RPMI8226 (cell line): ENCODE data around the gene MYO9A.

ENCODE experiments used
- DNase-seq: peaks from one replicate; pipeline ENCODE4 v3.0.0-alpha.2; 2015

Gene MYO9A

DNA sequence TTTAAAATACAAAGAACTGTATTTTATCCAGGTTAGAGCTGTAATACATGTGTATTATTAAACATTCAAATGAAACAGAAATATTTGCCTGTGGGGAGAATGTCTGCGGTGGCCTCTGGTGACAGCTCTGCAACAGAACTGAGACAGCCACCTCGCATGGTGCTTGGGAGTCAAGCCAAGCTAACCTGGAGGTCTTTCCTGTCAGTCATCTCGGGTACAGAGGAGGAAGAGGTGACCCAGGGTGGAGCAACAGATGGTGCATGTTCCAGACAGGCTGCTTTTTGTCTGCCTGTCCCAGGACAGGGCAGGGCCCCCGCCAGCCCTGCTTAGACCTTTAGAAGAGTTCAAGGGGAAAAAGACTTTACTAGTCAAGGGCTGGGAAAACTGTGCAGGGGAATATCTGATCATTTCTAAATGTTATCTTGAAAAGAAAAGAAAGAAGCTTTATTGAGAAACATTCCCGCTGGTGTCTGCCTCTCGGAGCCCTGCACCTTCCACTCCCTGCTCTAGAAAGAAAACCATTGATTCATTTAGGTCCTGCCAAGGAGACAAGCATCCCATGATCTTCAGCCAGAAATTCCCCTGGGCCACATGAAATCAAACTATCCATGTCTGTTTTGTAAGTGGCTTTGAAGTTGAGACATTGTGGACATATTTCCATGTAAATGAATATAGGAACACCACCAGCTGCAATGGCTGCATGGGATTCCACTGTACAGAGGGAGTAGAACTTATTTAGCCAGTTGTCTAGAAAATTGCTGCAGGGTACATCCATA lies 313.1 kb downstream of the MYO9A start:
- peak; percentile 87 for DNase-seq

DNA sequence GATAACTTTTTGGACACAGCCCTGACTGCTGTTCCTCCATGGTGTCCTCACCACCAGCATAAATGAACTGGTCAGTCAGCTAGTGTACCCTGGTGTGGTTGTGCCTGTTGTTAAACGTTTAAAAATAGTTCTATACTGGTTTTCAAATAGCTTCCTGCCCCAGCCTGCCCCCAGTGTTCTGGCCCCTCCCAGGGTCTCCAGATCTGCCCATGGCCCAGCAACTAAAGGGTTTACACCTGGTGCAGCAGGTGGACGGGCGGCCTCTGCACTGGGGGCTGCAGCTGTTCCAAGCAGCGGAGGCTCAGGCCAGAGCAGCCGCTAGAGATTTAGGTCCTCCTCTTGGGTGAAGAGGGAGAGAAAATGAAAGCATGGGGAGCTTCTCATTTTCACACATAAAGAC lies 313.7 kb downstream of the MYO9A start:
- peak; percentile 75 for DNase-seq

DNA sequence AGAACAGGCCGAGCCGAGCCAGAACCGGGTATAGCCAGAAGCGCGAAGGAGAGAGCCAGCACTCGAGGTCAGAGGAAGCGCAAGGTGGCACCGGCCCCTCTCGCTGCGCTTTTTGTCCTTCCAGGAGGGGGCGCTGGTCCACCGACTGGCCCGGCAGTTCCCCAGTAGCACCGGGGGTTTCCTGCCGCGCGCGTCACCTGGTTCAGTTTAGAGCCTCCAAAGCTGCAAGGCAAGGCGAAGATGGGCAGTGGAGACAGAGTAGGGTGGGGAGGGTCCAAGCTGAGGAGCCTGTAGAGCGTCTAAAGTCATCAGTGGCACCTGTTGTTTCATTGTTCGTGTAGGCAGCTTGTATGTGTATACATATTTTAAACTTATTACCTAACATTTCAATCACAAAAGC lies 315.2 kb downstream of the MYO9A start:
- peak; percentile 81 for DNase-seq

DNA sequence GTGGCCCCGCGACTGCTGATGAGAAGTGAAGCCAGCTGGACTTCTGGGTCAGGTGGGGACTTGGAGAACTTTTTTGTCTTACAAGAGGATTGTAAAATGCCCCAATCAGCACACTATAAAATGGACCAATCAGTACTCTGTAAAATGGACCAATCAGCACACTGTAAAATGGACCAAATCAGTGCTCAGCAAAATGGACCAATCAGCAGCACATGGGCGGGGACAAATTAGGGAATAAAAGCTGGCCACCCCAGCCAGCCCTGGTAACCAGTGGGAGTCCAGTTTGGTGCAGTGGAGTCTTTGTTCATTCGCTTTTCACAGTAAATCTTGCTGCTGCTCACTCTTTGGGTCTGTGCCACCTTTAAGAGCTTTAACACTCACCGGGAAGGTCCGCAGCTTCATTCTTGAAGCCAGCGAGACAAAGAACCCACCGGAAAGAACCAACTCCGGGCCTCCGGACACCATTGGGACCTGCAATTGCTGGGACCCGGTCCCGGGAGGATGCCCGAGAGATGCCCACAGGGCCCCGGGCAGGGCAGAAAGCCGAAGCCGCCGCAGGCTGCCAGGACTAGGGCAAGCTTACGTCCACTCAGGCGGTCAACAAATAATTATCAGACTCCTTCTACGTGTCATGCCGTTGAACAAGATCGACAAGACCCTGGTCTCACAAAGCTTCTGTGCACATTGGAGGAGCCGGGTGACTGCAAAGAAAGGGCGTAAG lies 315.9 kb downstream of the MYO9A start:
- DNase-seq, result no peak

DNA sequence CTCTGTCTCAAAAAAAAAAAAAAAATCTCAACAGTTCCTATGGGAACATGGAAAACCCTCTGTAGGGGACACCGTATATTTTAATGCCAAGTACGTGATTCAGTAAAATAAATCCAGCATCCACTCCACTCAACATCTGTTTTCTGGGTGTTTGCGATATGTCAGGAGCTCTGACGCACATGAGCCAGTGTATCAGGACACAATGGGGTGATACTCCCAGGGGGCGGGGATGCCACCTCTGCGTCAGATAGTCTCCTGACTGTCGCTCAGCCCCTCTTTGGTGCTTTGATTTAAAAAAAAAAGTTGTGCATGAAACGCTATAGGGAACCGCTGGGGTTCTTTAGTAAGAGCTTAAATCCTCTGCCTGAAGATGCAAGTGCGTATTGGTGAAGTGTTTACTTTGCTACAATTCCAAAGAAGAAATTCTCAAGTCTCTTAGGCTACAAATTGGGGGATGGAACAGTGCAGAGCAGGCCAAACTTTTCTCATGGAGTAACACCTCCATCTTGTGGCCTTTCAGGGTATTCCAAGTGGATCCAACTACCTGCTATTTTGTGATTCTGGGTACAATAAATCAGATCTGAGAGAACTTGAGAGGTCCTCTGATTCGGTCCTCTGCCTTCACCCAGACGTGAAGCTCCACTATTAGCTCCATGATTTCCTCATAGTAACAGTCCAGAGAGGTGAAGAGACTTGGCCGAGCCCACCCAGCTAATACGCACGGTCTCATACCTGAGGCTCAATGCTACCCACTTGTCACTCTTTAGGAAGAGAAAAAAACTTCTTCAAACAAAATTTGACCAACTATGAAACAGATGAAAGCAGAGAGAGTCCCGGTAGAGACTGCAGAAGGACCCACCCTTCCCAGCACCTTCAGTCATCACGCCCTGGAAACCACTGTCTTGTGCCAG lies 316.9 kb downstream of the MYO9A start:
- DNase-seq, result peak; percentile 71

DNA sequence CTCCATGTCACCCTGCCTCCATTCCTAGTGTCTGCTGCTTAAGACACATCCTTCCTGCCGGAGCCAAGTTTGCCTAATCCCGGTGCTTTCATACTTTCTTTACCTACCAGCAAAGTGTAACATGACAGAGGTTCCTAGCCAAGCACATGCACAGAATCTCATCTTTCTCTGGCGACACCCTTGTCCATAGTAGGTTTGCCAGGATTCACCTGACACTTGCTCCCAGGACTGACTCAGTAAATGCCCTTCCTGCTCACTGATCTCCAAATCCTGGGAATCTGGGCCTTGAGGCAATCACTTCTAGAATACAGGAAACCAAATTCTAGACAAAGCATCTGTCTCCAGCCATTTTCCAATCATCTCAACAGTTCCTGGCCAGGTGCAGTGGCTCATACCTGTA lies 317.8 kb downstream of the MYO9A start:
- no peak for DNase-seq

DNA sequence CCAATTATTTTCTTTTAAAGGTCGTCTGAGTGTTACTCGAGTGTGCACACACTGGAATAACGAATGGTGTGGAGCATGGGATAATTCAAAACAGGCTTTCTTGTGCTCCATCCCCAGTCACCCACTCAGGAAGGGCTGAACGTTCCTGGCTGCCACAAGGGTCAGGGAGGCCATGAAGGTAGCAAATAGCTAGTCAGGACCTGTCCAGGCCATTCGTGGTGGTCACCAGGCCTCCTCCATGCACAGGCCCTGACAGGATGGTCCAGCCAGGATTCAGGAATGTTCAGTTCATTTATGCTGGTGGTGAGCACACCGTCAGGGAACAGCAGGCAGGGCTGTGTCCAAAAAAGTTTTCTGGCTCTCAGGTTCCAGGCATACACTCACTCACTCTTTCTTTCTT lies 319.3 kb downstream of the MYO9A start:
- DNase-seq, result no peak

DNA sequence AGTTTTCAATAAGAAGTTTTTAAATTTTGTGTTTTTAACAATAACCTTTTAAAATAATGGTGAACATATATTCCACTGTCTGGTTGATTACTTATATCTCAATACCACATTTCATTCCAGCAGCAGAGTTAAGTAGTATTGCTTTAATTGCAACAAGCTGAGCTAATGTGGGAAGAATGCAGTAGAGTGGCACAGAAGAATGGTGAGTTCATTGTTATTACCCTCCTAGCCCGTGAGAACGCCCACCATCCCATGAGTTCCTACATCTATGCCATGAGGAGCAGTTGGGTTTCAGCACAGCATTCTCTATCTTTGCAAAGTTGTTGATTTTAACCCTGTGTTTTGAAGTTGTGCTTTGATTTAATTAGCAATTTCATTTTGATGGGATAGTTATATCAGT lies 325.4 kb downstream of the MYO9A start:
- DNase-seq, result no peak

DNA sequence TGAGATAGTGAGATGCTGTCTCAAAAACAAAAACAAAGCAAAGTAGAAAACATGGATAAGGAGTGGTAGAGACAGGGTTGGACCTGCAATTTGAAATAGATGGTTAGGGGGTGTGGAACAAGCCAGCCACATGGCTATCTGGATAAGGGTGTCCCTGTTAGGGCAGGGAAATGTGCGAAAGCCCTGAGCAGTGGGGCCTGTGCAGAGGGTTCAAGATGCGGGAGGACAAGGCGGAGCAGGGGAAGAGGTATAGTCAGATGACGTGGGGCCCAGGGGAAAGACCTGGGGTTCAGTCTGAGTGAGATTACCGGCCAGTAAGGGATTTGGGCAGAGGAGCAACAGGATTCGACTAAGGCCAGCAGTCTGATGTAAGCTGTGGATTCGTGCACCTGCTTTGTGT lies 326.0 kb downstream of the MYO9A start:
- no peak for DNase-seq

DNA sequence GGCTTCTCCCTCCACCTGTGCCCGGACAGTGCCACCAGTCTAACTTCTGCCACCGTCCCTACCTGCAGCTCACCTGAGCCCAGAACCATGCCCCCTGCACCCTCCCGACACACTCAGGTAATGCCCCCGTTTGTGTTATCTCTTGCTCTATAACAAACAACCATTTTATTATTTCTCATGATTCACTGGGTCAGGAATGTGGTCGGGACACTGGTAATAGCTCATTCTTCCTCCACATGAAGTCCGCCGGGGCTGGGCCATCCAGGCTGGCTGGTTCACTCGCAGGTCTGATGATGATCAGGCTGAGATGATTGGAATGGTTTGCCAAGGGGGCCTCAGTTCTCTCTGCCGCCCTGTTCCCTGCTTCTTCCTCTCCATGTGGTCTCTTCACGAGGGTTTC lies 327.9 kb downstream of the MYO9A start:
- DNase-seq, result no peak

DNA sequence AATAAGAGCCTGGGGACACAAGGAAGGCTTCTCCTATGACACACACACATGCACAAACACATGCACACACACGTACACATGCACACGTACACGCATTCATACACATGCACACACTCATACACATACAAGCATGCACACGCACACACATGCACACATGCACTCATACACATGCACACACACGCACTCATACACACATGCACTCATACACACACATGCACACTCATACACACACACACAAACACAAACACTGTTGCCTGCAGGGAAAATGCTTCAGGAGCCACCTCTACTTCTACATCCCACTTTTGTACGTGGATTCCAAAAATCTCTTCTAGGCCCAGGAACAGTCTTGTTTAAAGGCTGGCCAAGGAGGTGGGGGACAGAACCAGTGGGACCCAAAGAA lies 328.3 kb downstream of the MYO9A start:
- no peak for DNase-seq

DNA sequence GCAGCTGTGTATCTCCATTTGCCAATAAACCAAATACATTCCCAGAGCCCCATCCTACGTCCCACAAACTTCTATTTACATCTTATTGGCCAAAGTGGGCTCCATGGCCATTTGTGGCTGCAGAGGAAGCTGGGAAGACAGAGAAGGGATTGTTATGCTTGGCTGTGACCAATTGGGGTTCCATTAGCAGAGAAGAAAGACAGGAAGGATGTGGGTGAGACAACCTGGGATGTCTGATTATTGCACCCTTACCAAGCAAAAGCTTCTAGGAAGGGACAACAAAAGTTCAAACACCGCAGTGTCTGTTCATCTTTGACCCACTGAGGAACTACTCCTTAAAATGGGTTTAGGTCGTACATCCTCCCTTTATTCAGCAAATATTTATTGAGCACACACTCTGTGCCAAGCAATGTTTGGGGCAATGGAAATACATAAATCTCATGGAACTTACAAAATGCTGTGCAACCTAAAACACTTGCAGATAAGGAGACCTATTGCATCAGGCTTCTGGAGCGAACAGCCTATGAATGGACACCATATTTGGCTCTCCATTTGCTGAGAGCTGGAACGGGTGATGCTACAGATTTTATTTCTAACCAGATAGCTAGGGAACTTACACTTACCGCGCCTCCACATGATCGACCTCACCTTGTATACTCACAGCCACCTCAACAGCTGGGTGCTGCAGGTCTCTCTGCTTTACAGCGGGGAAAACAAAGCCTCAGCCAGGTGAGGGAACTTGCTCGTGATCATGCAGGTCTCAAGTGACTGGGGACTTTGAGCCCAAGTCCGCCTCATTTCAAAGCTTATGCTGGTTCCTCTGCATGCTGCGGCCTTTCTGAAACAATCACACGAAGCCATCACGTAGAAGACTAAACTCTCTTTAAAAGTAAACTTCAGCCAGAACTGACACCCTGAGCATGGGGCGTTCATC lies 329.0 kb downstream of the MYO9A start:
- DNase-seq, result no peak

DNA sequence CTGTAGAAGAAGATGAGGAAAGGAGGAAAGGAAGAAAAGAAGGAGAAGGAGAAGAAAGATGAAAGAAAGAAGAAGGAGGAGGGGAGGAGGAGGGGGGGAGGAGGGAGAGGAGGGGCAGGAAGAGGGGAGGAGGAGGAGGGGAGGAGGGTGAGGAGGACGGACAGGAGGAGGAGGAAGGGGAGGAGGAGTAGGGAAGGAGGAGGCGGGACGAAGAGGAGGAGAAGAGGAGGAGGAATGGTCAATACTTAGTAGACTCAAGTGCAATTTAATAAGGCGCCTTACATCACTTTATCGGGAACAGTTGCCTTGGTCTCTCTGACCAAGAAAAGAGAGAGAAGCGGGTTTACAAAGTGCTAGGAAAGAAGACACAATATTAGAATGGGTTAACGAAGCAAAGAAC lies 331.3 kb downstream of the MYO9A start:
- no peak for DNase-seq

DNA sequence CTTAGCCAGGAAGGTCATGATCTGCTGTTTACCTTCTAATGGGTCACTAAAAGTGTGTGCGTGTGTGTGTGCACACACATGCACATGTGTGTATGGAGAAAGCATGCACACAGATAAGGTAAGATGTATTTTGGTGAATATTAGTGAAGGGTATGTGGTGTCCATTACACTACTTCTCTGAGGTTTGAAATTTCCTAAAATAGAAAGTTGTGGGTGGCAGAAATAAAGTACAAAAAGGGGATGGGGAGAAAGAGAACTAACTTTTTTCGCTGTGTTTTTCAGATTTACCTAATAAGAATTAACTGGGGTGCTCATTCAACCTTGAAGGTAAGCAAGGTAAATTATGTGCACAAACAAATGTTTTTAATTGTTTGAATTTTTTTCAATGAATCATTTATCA lies 332.0 kb downstream of the MYO9A start:
- no peak for DNase-seq

DNA sequence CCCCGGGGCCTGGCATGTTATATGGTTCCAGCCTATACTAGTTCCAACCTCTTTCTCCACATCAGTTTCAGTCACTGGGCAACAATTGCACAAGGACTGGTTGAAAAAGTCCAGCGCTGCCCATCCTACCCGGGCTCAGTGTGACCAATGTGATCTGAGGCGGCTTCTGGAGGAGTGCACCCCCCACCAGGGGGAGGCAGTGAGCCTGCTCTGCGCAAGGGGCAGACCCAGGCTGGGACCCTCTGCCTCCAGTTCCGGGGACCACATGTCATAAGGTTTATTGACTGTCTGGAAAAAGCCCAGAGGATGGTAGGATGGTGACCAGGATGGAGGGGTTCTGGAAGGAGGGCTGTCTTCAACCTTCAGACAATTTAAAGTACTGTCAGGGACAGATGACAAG lies 333.2 kb downstream of the MYO9A start:
- DNase-seq, result no peak

DNA sequence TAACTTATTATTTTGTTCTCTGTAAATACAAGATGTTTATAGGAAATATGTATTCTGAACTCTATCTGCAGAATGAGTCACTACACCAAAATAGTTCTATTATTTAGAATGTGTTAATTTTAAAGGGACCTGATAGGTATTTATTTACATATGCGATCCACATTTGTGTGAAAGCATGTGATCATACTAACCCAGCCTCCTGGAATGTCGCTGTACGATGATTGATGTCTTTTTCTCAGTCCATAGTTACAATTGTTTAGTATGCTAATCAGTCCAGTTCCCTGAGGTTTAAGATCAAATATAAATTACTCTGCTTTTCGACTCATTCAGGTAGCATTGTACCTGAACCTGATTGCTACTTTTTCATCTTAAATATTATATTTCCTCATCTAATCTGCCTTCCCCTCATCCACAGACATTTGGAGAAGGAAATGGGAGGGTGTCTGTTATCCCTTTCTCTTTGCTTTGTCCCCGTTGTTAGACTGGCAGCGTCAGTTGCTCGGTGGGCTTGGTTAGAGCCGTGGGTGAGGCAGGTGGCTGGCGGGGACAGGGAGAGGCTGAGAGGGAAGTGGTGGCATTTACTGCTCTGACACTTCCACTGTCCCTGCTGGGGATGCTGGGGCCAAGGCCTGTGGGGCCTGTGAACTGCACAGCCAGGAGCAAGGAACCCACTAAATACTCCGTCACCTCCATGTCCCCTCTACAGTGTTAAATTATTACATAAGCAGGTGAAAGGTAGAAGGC lies 335.4 kb downstream of the MYO9A start:
- DNase-seq, result no peak

DNA sequence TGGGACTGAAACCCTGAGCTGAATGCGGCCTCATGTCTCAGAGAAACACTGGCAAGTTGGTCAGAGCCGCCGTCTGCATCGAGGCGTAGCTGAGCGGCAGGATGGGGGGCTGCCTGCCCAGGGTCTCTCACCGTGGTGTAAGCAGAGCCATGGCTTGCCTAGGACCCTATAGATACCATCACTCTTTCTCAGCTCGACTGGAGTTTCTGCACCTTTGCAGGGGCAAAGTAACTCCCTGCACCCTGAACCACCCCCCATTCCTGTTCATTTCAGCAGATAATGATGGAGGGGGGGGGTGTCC lies 336.0 kb downstream of the MYO9A start:
- no peak for DNase-seq

DNA sequence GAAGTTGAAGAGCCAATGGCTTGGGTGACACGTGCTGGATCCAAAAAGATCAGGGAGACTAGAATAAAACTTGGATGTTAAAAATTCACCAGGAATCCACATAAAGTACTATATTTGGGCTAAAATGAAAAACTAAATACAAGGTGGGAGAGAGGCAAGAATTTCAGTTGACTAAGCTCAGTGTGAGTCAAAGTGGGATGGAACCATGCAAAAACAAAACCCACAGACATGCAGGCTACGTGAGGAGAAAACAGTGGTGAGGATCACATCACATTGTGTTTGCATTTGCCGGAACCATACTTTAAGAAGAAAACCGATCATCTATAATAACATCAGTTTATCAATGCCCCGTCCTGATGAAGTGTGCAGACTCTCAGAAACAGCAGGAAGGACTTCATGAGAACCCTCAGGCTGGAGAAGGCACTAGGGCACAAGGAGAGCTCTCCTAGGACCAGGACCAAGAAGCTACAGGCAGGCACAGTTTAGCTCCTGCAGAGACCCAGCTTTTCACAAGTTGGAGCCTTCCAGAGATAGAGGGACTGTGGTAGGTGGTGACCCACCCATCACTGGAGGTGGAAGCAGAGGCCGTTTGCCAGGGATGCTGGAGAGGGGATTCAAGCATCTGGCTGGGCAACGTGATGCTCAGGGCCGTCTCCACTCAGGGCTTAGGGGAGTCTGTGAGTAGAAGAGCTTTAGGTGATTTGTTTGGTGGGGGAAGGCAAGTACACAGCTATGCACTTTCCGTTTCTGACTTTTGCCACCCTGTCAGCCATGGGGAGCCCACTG lies 336.6 kb downstream of the MYO9A start:
- no peak for DNase-seq

DNA sequence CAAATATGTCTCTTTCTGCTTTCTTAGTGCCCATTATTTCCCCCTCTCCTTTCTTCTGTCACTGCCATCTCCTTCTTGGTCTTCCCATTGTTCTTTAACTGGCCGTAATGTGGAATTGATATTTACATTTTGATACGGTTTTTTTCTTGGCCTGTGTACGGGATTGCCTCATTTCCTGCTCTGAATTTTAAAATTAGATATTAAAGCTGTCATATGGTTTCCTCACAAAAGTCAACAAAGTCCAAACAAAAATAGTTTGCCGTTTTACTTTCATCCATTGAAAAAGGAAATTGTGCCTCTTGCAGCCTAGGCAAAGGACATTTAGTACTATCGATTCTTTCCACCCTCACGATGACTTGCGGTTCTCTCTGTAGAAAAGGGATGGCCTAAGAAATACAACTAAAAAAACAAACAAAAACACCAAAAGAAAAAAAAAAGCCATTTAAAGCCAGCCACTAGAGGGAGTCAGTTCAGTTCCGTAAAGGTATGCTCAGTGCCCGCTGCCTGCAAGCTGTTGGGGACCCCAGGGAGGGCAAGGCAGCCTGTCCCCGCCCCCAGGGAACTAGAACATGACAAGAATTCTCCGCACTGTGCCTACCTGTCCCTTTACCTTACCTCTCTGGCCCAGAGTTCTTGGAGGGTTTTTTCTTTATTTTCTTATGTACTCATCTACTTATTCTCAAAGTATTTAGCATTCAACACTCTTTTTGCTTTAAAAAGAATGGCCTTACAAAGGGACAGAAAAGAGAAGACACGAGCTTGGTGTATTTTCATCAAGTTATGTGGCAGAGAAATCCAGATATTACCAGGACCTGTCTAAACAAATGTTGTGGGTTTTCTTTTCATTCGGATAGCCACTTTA lies 337.6 kb downstream of the MYO9A start:
- DNase-seq, result peak; percentile 76
